Mesenchymal stem cell (in vitro differentiated cells and primary cell): Measurements from ENCODE around the gene GAK.

Experiments used
- DNase-seq: peaks from one replicate; pipeline ENCODE4 v3.0.0-alpha.2; 2013
- H2AFZ ChIP-seq: one replicate; pipeline ENCODE4 v1.6.1; 2013; ENCODE audit warnings: low read depth, mild to moderate bottlenecking, control low read depth, inconsistent platforms, low read length, moderate library complexity
- H2AK5ac ChIP-seq: 2 replicates; pipeline ENCODE4 v1.6.1; 2013; ENCODE audit warnings: low read length, moderate library complexity, mild to moderate bottlenecking, inconsistent platforms; ENCODE audit not compliant: severe bottlenecking
- H2BK120ac ChIP-seq: one replicate; pipeline ENCODE4 v1.6.1; 2013; ENCODE audit warnings: low read depth, mild to moderate bottlenecking, inconsistent platforms, low read length, moderate library complexity
- H2BK12ac ChIP-seq, 2 experiments: one replicate each; pipeline ENCODE4 v1.6.1; 2013; ENCODE audit warnings: inconsistent platforms in 2 of 2, low read length in 2 of 2, mild to moderate bottlenecking in 2 of 2, moderate library complexity in 2 of 2, control low read depth in 1 of 2
- H2BK15ac ChIP-seq: one replicate; pipeline ENCODE4 v1.6.1; 2013; ENCODE audit warnings: mild to moderate bottlenecking, low read depth, inconsistent platforms; ENCODE audit not compliant: poor library complexity, severe bottlenecking
- H2BK5ac ChIP-seq: 2 replicates; pipeline ENCODE4 v1.6.1; 2013; ENCODE audit warnings: low read depth, mild to moderate bottlenecking, low read length, control low read depth, inconsistent platforms; ENCODE audit not compliant: poor library complexity, severe bottlenecking
- H3K14ac ChIP-seq, 2 experiments: one replicate each; pipeline ENCODE4 v1.6.1; 2013; ENCODE audit warnings: inconsistent platforms in 2 of 2, low read length in 2 of 2, control low read depth in 1 of 2, mild to moderate bottlenecking in 1 of 2, moderate library complexity in 1 of 2
- H3K18ac ChIP-seq, 2 experiments: one replicate each; pipeline ENCODE4 v1.6.1; 2013; ENCODE audit warnings: inconsistent platforms in 2 of 2, low read length in 2 of 2, control low read depth in 1 of 2, low read depth in 1 of 2, mild to moderate bottlenecking in 1 of 2
- H3K23ac ChIP-seq, 2 experiments: one replicate each; pipeline ENCODE4 v1.6.1; 2013; ENCODE audit warnings: inconsistent platforms in 2 of 2, low read length in 2 of 2, mild to moderate bottlenecking in 2 of 2, moderate library complexity in 2 of 2, control low read depth in 1 of 2
- H3K27ac ChIP-seq: 2 replicates; pipeline ENCODE4 v1.5.1; 2013; ENCODE audit warnings: mild to moderate bottlenecking, moderate library complexity, low read length, control low read depth, inconsistent platforms; ENCODE audit not compliant: poor library complexity, severe bottlenecking
- H3K27me3 ChIP-seq, 2 experiments: 2 replicates each; pipeline versions ENCODE4 v1.6.1 to v1.7.0; 2013; ENCODE audit warnings: low read length in 2 of 2, mild to moderate bottlenecking in 2 of 2, moderate library complexity in 2 of 2, control low read depth in 1 of 2, inconsistent platforms in 1 of 2; ENCODE audit not compliant: control insufficient read depth in 1 of 2, insufficient read depth in 1 of 2
- H3K36me3 ChIP-seq, 2 experiments: 2 replicates each; pipeline versions ENCODE4 v1.6.1 to v1.7.0; 2013; ENCODE audit warnings: low read length in 2 of 2, control low read depth in 1 of 2, inconsistent platforms in 1 of 2, low read depth in 1 of 2, mild to moderate bottlenecking in 1 of 2; ENCODE audit not compliant: insufficient read depth in 2 of 2, control insufficient read depth in 1 of 2
- H3K4ac ChIP-seq, 2 experiments: one replicate each; pipeline ENCODE4 v1.6.1; 2013; ENCODE audit warnings: inconsistent platforms in 2 of 2, low read length in 2 of 2, mild to moderate bottlenecking in 2 of 2, moderate library complexity in 2 of 2, control low read depth in 1 of 2, low read depth in 1 of 2
- H3K4me1 ChIP-seq: 2 replicates; pipeline ENCODE4 v1.6.1; 2013; ENCODE audit warnings: low read depth, low read length, control low read depth; ENCODE audit not compliant: control insufficient read depth, insufficient read depth
- H3K4me2 ChIP-seq: 2 replicates; pipeline ENCODE4 v1.6.1; 2013; ENCODE audit warnings: low read length, mild to moderate bottlenecking, inconsistent platforms; ENCODE audit not compliant: poor library complexity, severe bottlenecking
- H3K4me3 ChIP-seq, 2 experiments: 2 replicates each; pipeline versions ENCODE4 v1.5.1 to v1.7.0; 2013; ENCODE audit warnings: low read length in 2 of 2, mild to moderate bottlenecking in 2 of 2, control low read depth in 1 of 2, low read depth in 1 of 2; ENCODE audit not compliant: insufficient read depth in 1 of 2
- H3K79me1 ChIP-seq: replicated peaks from 2 replicates; pipeline ENCODE4 v1.6.1; 2013; ENCODE audit warnings: mild to moderate bottlenecking, control low read depth, low read length, inconsistent platforms; ENCODE audit not compliant: poor library complexity, severe bottlenecking
- H3K9ac ChIP-seq: 2 replicates; pipeline ENCODE4 v1.7.0; 2013; ENCODE audit warnings: mild to moderate bottlenecking, low read length, moderate library complexity
- H3K9me3 ChIP-seq: 2 replicates; pipeline ENCODE4 v1.7.0; 2013; ENCODE audit warnings: mild to moderate bottlenecking, low read length; ENCODE audit not compliant: control insufficient read depth
- H4K8ac ChIP-seq: one replicate; pipeline ENCODE4 v1.6.1; 2013; ENCODE audit warnings: inconsistent platforms, mild to moderate bottlenecking, low read length, moderate library complexity
- H4K91ac ChIP-seq: one replicate; pipeline ENCODE4 v1.6.1; 2013; ENCODE audit warnings: mild to moderate bottlenecking, low read length, inconsistent platforms
- WGBS: methylation state at CpG from one replicate; pipeline ENCODE4 v1.1.7; 2013; ENCODE audit warnings: mixed read lengths; 5-methylcytosine and 5-hydroxymethylcytosine counted together

Gene GAK

DNA sequence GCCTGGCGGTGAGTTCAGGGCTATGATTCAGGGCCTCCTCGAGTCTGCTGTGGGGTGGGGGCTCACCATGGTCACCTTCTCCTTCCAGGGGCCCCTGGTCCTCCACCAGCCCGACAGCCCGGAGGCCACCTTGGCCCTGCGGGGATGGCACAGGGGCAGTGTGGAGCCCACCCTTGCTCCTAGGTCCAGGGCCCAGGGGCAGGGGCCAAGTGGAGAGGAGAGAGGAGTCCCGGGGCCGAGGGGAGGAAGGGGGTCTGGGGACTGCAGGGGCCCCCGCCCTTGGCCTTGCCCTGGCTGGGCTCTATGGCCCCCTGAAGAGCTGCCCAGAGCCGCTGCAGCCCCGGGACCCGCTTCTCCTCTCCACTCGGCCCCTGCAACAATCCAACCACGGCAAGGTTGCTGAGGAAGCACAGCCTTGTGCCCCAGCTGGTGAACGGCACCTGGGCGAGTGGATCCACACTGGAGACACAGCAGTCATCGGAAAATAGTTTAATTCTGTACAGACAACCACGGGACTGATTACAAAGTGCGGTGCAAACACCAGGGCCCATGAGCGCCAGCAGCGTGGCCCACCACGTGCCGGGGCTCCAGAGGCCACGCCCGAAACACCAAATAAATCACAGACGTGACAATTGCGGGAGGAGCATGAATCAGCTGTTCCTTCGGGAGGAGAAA is 83.2 kb downstream of the GAK start:
- Histone ChIP-seq H2BK12ac (no peak overlapping the region), H3K4me2 (no peak overlapping the region), H3K9me3 (no peaks in the 10 kb centered on the region), H3K4me1 (peaks cover 11% of the 10 kb centered on the region), H3K18ac (no peak overlapping the region), H3K9ac (no peak overlapping the region), H3K14ac (no peak overlapping the region), H2AK5ac (no peak overlapping the region), H3K36me3 (peaks cover 40 to 71% of the 10 kb centered on the region in 2 experiments), H3K23ac (no peak overlapping the region), H3K4me3 (no peak overlapping the region), H2BK120ac (no peak overlapping the region), H4K91ac (no peak overlapping the region), H2BK15ac (no peak overlapping the region), H3K27me3 (no peaks in the 10 kb centered on the region), H3K4ac (no peak overlapping the region), H2AFZ (no peak overlapping the region), H4K8ac (no peak overlapping the region), H3K27ac (no peak overlapping the region), H2BK5ac (no peak overlapping the region), H3K79me1 (peaks cover 11% of the 10 kb centered on the region)
- no peak for DNase-seq
- WGBS: 93% methylated on average over 24 of the region's 27 CpGs

DNA sequence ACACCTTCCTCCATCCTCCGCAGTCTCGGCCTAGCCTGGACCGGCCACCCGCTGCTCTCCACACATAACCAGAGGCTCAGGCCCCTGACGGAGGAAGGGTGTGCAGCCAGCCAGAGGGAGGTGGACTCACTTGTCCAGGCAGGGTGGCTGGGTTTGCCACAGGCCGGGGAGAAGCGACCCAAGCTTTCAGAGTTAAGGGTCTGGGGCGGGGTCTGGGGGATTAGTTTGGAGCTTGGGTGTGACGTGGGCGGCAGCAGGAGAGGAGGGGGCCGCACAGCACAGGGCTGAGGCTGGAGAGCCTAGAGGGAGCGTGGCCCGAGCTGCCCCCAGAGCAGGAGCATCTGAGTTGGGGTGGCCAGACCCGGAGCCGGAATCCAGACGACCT is 83.8 kb downstream of the GAK start:
- Histone ChIP-seq H4K8ac (no peak overlapping the region), H2AK5ac (no peak overlapping the region), H3K79me1 (peaks cover 8% of the 10 kb centered on the region), H2BK12ac (no peak overlapping the region), H3K9ac (no peak overlapping the region), H3K4me2 (no peak overlapping the region), H2BK120ac (no peak overlapping the region), H3K18ac (no peak overlapping the region), H2BK15ac (no peak overlapping the region), H3K4ac (no peak overlapping the region), H3K27ac (no peak overlapping the region), H3K9me3 (no peaks in the 10 kb centered on the region), H3K23ac (no peak overlapping the region), H3K4me1 (peaks cover 11% of the 10 kb centered on the region), H4K91ac (no peak overlapping the region), H3K14ac (no peak overlapping the region), H2BK5ac (no peak overlapping the region), H3K36me3 (peaks cover 40 to 70% of the 10 kb centered on the region in 2 experiments), H3K27me3 (no peaks in the 10 kb centered on the region), H3K4me3 (no peak overlapping the region), H2AFZ (no peak overlapping the region)
- 94% methylated on average over 11 of the region's 16 CpGs for WGBS
- no peak for DNase-seq

DNA sequence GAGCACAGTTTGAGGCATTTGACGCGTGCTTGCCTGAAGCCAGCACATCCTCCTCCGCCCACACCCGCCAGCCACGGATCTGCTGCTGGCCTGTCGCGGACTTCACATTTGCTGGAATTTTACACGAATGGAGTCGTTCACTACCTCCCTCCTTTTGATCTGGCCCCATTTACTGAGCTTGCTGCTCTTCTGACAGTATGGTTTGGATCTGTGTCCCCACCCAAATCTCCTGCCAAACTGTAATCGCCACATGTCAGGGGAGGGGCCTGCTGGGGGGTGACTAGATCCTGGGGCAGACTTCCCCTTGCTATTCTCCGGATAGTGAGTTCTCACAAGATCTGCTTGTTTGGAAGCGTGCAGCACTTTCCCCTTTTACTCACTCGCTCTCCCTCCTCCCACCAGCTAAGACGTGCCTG is 86.3 kb downstream of the GAK start:
- H3K79me1 ChIP-seq: no peaks in the 10 kb centered on the region
- H3K4me2 ChIP-seq: no peak overlapping the region
- H3K4ac ChIP-seq: no peak overlapping the region
- no peak for DNase-seq
- H3K4me3 ChIP-seq: peak overlapping the region in 1 of 2 experiments; percentile 56
- no peak overlapping the region for H3K18ac ChIP-seq
- peak overlapping the region in 1 of 2 experiments; percentile 40 for H3K23ac ChIP-seq
- H3K36me3 ChIP-seq: peaks cover 29 to 54% of the 10 kb centered on the region in 2 experiments
- H3K14ac ChIP-seq: peak overlapping the region in 1 of 2 experiments; percentile 28
- H3K9ac ChIP-seq: peak overlapping the region; percentile 73
- H3K27me3 ChIP-seq: no peaks in the 10 kb centered on the region
- WGBS: 83% methylated on average over 14 of the region's 14 CpGs
- H4K91ac ChIP-seq: no peak overlapping the region
- H3K4me1 ChIP-seq: peaks cover 11% of the 10 kb centered on the region
- H2AFZ ChIP-seq: no peak overlapping the region
- H3K9me3 ChIP-seq: no peaks in the 10 kb centered on the region
- H2BK15ac ChIP-seq: no peak overlapping the region
- no peak overlapping the region for H2BK5ac ChIP-seq
- H3K27ac ChIP-seq: no peak overlapping the region
- H2AK5ac ChIP-seq: no peak overlapping the region
- H4K8ac ChIP-seq: no peak overlapping the region
- H2BK120ac ChIP-seq: no peak overlapping the region
- no peak overlapping the region for H2BK12ac ChIP-seq

DNA sequence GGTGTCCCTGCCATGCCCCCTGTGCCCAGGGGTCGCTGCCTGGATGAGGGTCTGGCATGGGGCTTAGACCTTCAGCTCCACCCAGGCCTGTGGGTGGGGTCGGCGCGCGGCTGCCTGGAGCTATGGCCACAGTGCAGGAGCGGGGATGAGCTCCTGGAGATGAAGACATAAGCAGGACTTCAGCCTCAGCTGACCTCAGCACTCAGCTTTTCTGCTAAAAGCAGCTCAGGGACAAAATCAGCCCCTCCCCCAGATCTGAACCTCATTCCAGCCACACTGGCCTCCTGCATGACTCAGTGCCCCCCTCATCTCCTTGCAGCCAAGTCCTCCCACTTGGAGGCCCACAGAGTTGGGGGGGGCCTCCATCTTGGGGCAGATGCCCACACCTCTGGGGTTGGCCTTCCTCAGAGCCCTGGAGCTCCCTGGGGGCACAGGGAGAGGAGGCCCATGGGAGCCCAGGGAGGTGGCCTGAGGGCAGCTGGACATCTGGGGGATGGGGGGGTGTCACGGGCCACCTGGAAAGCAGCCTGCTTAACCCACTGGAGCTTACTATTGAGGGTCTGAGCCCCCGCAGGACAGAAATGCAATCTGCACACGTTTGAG is 86.8 kb downstream of the GAK start:
- H2AFZ ChIP-seq: no peak overlapping the region
- H3K4me1 ChIP-seq: peaks cover 11% of the 10 kb centered on the region
- H2BK120ac ChIP-seq: no peak overlapping the region
- peak overlapping the region in 1 of 2 experiments; percentile 40 for H3K23ac ChIP-seq
- peak overlapping the region in 1 of 2 experiments; percentile 57 for H3K14ac ChIP-seq
- peak; percentile 10 for DNase-seq
- peak overlapping the region; percentile 73 for H3K9ac ChIP-seq
- H2BK15ac ChIP-seq: no peak overlapping the region
- no peak overlapping the region for H4K91ac ChIP-seq
- no peaks in the 10 kb centered on the region for H3K79me1 ChIP-seq
- WGBS: 81% methylated on average over 9 of the region's 9 CpGs
- H4K8ac ChIP-seq: peak overlapping the region; percentile 71
- no peak overlapping the region for H3K4ac ChIP-seq
- H3K9me3 ChIP-seq: no peaks in the 10 kb centered on the region
- H3K18ac ChIP-seq: no peak overlapping the region
- H3K36me3 ChIP-seq: peaks cover 26 to 49% of the 10 kb centered on the region in 2 experiments
- peak overlapping the region in 1 of 2 experiments; percentile 56 for H3K4me3 ChIP-seq
- no peak overlapping the region for H3K4me2 ChIP-seq
- H2BK5ac ChIP-seq: no peak overlapping the region
- H2AK5ac ChIP-seq: no peak overlapping the region
- H3K27ac ChIP-seq: no peak overlapping the region
- no peaks in the 10 kb centered on the region for H3K27me3 ChIP-seq
- no peak overlapping the region for H2BK12ac ChIP-seq
